Measurements from ENCODE around the gene DHX32. TPM values are rescaled to one million over a fixed set of nuclear protein-coding genes. Genes with fewer than 3 reads are reported as not detected.

Gene DHX32
- total RNA-seq, 2 donors from 2014 or later, result 64.0 to 86.3 TPM

- intact Hi-C loops (cut with DNase I), result no loop called here
- no peak for TF ChIP-seq CTCF (IDR thresholded peaks at IDR 0.05)
- no peaks in the 10 kb centered on the region for H3K27me3 ChIP-seq
- H3K27ac ChIP-seq, result no peak overlapping the region
- no peak overlapping the region for H3K4me3 ChIP-seq
- H3K36me3 ChIP-seq, result peaks cover 22% of the 10 kb centered on the region
- no peaks in the 10 kb centered on the region for H3K9me3 ChIP-seq
- no peaks in the 10 kb centered on the region for H3K4me1 ChIP-seq
- no peak overlapping the region for H3K9ac ChIP-seq (ENCODE audit: low read depth in 2 of 2, low read length in 2 of 2)
- DNase-seq, result no peak
Measured at GRCh38 chr10:125840955-125841354, 40.1 kb downstream of the DHX32 start.

- Histone ChIP-seq H3K9me3 (no peaks in the 10 kb centered on the region), H3K36me3 (peaks cover 27% of the 10 kb centered on the region)
Measured at GRCh38 chr10:125840406-125840805, 40.7 kb downstream of the DHX32 start.

GRCh38 chr10:125838802-125839575 lies 42.1 kb downstream of the DHX32 start:
- Histone ChIP-seq H3K27ac (no peak overlapping the region), H3K9ac (ENCODE audit: low read depth in 2 of 2, low read length in 2 of 2) (no peak overlapping the region), H3K4me3 (no peak overlapping the region), H3K9me3 (no peaks in the 10 kb centered on the region), H3K27me3 (no peaks in the 10 kb centered on the region), H3K4me1 (no peaks in the 10 kb centered on the region), H3K36me3 (peaks cover 27% of the 10 kb centered on the region)
- no peak for TF ChIP-seq CTCF (IDR thresholded peaks at IDR 0.05)
- intact Hi-C loops (cut with DNase I), result no loop called here
- DNase-seq, result no peak

More at GRCh38 chr10:125840406-125840805, 40.7 kb downstream of the DHX32 start:
- no peak for DNase-seq
- no peaks in the 10 kb centered on the region for H3K27me3 ChIP-seq
- TF ChIP-seq CTCF (IDR thresholded peaks at IDR 0.05), result no peak
- no peak overlapping the region for H3K27ac ChIP-seq
- intact Hi-C loops (cut with DNase I), result no loop called here
- no peak overlapping the region for H3K9ac ChIP-seq (ENCODE audit: low read depth in 2 of 2, low read length in 2 of 2)
- H3K4me3 ChIP-seq, result no peak overlapping the region
- H3K4me1 ChIP-seq, result no peaks in the 10 kb centered on the region

- DNase-seq, result no peak
- Histone ChIP-seq H3K4me3 (no peak overlapping the region), H3K4me1 (no peaks in the 10 kb centered on the region), H3K36me3 (peaks cover 27% of the 10 kb centered on the region), H3K9me3 (no peaks in the 10 kb centered on the region), H3K27me3 (no peaks in the 10 kb centered on the region), H3K9ac (ENCODE audit: low read depth in 2 of 2, low read length in 2 of 2) (no peak overlapping the region), H3K27ac (no peak overlapping the region)
- intact Hi-C loops (cut with DNase I), result no loop called here
- TF ChIP-seq CTCF (IDR thresholded peaks at IDR 0.05), result no peak
Measured at GRCh38 chr10:125836746-125837145, 44.3 kb downstream of the DHX32 start.

- no peaks in the 10 kb centered on the region for H3K27me3 ChIP-seq
- no peak overlapping the region for H3K27ac ChIP-seq
- no peak overlapping the region for H3K9ac ChIP-seq (ENCODE audit: low read depth in 2 of 2, low read length in 2 of 2)
- no peak for TF ChIP-seq CTCF (IDR thresholded peaks at IDR 0.05)
- intact Hi-C loops (cut with DNase I), result no loop called here
- peaks cover 5% of the 10 kb centered on the region for H3K4me1 ChIP-seq
- H3K4me3 ChIP-seq, result no peak overlapping the region
- H3K36me3 ChIP-seq, result peaks cover 10% of the 10 kb centered on the region
- no peak for DNase-seq
- H3K9me3 ChIP-seq, result no peaks in the 10 kb centered on the region
Measured at GRCh38 chr10:125828311-125828710, 52.8 kb downstream of the DHX32 start.

Data from colonic mucosa (tissue), 4 donors.